Measurements from ENCODE around the gene STAT4. TPM values are rescaled to one million over a fixed set of nuclear protein-coding genes. Genes with fewer than 3 reads are reported as not detected.

STAT4 gene
- total and polyA plus RNA-seq, 4 donors, result 0.85 to 7.9 (median 3.2) TPM

DNA sequence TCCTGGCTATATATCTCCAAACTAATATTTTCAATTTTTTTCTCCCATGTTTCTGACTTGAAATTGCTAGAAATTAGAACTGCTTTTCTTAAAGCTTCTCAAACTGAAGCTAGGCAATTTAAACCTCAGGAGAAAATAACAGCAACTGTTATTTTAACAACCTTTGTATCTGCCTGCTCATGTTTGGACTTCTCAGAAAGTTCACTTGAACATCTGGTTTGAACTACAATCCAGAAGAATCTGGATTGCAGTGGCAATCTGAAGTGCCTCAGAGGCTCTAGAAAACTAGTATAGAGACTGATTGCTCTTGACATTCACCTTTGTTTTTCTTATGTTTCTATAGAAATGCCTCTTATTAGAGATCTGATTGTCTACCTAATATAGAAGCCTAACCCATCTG, 64.1 kb downstream of the STAT4 start:
- no peak overlapping the region for H3K9ac ChIP-seq (ENCODE audit: low read depth in 1 of 2, low read length in 2 of 2)
- H3K27me3 ChIP-seq (ENCODE audit: control insufficient read depth in 4 of 4, insufficient read depth in 4 of 4, low read length in 3 of 4), result no peaks in the 10 kb centered on the region
- DNase-seq (ENCODE audit: low spot score), result no peak
- no peaks in the 10 kb centered on the region for H3K9me3 ChIP-seq (ENCODE audit: control insufficient read depth in 4 of 4, low read length in 3 of 4)
- peak in 1 of 2 donors; percentile 34 for TF ChIP-seq RXRA (IDR thresholded peaks at IDR 0.05)
- TF ChIP-seq JUND (IDR thresholded peaks at IDR 0.05), result no peak
- no peak for TF ChIP-seq HNF4G (IDR thresholded peaks at IDR 0.05)
- no peak for TF ChIP-seq GABPA (IDR thresholded peaks at IDR 0.05 in 1 of 2, conservative IDR thresholded peaks at IDR 0.05 in 1 of 2)
- TF ChIP-seq HNF4A (conservative IDR thresholded peaks at IDR 0.05), result peak in 1 of 2 donors; percentile 71
- H3K4me3 ChIP-seq (ENCODE audit: low read depth in 1 of 3, low read length in 3 of 3), result no peak overlapping the region
- H3K4me1 ChIP-seq (ENCODE audit: control insufficient read depth in 4 of 4, insufficient read depth in 4 of 4, low read length in 3 of 4), result no peaks in the 10 kb centered on the region
- no peaks in the 10 kb centered on the region for H3K36me3 ChIP-seq (ENCODE audit: control insufficient read depth in 4 of 4, insufficient read depth in 3 of 4, low read depth in 1 of 4, low read length in 3 of 4)
- H3K27ac ChIP-seq (ENCODE audit: low read depth in 1 of 2, low read length in 2 of 2), result no peak overlapping the region

GRCh38 chr2:191083540-191083939, 67.3 kb downstream of the STAT4 start:
- Histone ChIP-seq H3K36me3 (ENCODE audit: control insufficient read depth in 4 of 4, insufficient read depth in 3 of 4, low read depth in 1 of 4, low read length in 3 of 4) (no peaks in the 10 kb centered on the region), H3K9me3 (ENCODE audit: control insufficient read depth in 4 of 4, low read length in 3 of 4) (no peaks in the 10 kb centered on the region), H3K4me3 (ENCODE audit: low read depth in 1 of 3, low read length in 3 of 3) (no peak overlapping the region), H3K27ac (ENCODE audit: low read depth in 1 of 2, low read length in 2 of 2) (no peak overlapping the region), H3K4me1 (ENCODE audit: control insufficient read depth in 4 of 4, insufficient read depth in 4 of 4, low read length in 3 of 4) (no peaks in the 10 kb centered on the region), H3K9ac (ENCODE audit: low read depth in 1 of 2, low read length in 2 of 2) (no peak overlapping the region), H3K27me3 (ENCODE audit: control insufficient read depth in 4 of 4, insufficient read depth in 4 of 4, low read length in 3 of 4) (no peaks in the 10 kb centered on the region)
- DNase-seq (ENCODE audit: low spot score), result no peak
- 93% methylated on average over 3 of the region's 3 CpGs for WGBS
- no peak for TF ChIP-seq YY1 (IDR thresholded peaks at IDR 0.05)
- TF ChIP-seq CTCF (IDR thresholded peaks at IDR 0.05; ENCODE audit: low read depth, low read length, missing input control), result no peak
- no peak for TF ChIP-seq FOXA1 (IDR thresholded peaks at IDR 0.05)

- TF ChIP-seq SP1 (IDR thresholded peaks at IDR 0.05) (no peak), NR2F2 (IDR thresholded peaks at IDR 0.05) (no peak), TAF1 (conservative IDR thresholded peaks at IDR 0.05) (no peak), GABPA (IDR thresholded peaks at IDR 0.05 in 1 of 2, conservative IDR thresholded peaks at IDR 0.05 in 1 of 2) (no peak), FOXA2 (IDR thresholded peaks at IDR 0.05) (no peak)
- TF ChIP-seq, protein P1, sequence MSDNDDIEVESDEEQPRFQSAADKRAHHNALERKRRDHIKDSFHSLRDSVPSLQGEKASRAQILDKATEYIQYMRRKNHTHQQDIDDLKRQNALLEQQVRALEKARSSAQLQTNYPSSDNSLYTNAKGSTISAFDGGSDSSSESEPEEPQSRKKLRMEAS (IDR thresholded peaks at IDR 0.05), result no peak
- H3K9ac ChIP-seq (ENCODE audit: low read depth in 1 of 2, low read length in 2 of 2), result no peak overlapping the region
- WGBS, result 66% methylated on average over 2 of the region's 2 CpGs
Observed at GRCh38 chr2:191082321-191082720, 68.5 kb downstream of the STAT4 start.

More at GRCh38 chr2:191082321-191082720, 68.5 kb downstream of the STAT4 start:
- Histone ChIP-seq H3K27ac (ENCODE audit: low read depth in 1 of 2, low read length in 2 of 2) (no peak overlapping the region), H3K36me3 (ENCODE audit: control insufficient read depth in 4 of 4, insufficient read depth in 3 of 4, low read depth in 1 of 4, low read length in 3 of 4) (no peaks in the 10 kb centered on the region), H3K4me3 (ENCODE audit: low read depth in 1 of 3, low read length in 3 of 3) (no peak overlapping the region), H3K4me1 (ENCODE audit: control insufficient read depth in 4 of 4, insufficient read depth in 4 of 4, low read length in 3 of 4) (no peaks in the 10 kb centered on the region), H3K27me3 (ENCODE audit: control insufficient read depth in 4 of 4, insufficient read depth in 4 of 4, low read length in 3 of 4) (no peaks in the 10 kb centered on the region), H3K9me3 (ENCODE audit: control insufficient read depth in 4 of 4, low read length in 3 of 4) (no peaks in the 10 kb centered on the region)
- no peak for DNase-seq (ENCODE audit: low spot score)

All from liver (tissue), 9 donors.